SK-N-SH treated with all-trans-retinoic acid at 6 μM for 48 hours (cell line): ENCODE data around the gene AP3D1.

ENCODE experiments used
- ATAC-seq: fragments of 200-7000 bp; cut with Tn5 transposase; 3 replicates; pipeline ENCODE4 v1.9.1; 2020; ENCODE audit warnings: mild to moderate bottlenecking, moderate library complexity
- ARNTL ChIP-seq: fragments of 450-650 bp; formaldehyde crosslinking; IDR thresholded peaks from 2 replicates; pipeline ENCODE4 v1.5.0; 2020; ENCODE audit warnings: low read depth, mild to moderate bottlenecking, moderate library complexity, borderline replicate concordance
- BACH2 ChIP-seq: fragments of 250-450 bp; sonication (Bioruptor Pico); IDR thresholded peaks from 2 replicates; pipeline ENCODE4 v1.9.0; 2021; ENCODE audit warnings: mild to moderate bottlenecking, borderline replicate concordance
- CREB5 ChIP-seq: fragments of 250-450 bp; sonication (Bioruptor Pico); IDR thresholded peaks from 2 replicates; pipeline ENCODE4 v1.5.1; 2020; ENCODE audit warnings: low read depth, mild to moderate bottlenecking, moderate library complexity
- CSDC2 ChIP-seq: fragments of 250-450 bp; sonication (Bioruptor Pico); IDR thresholded peaks from 2 replicates; pipeline ENCODE4 v1.5.0; 2020; ENCODE audit warnings: mild to moderate bottlenecking, moderate library complexity
- CSRNP3 ChIP-seq: fragments of 250-450 bp; sonication (Bioruptor Pico); IDR thresholded peaks from 2 replicates; pipeline ENCODE4 v1.5.1; 2021; ENCODE audit warnings: mild to moderate bottlenecking, moderate library complexity
- ESRRG ChIP-seq: fragments of 250-450 bp; sonication (Bioruptor Pico); IDR thresholded peaks from 2 replicates; pipeline ENCODE4 v1.6.1; 2021; ENCODE audit warnings: mild to moderate bottlenecking
- GLIS3 ChIP-seq: fragments of 250-450 bp; sonication (Bioruptor Pico); IDR thresholded peaks from 2 replicates; pipeline ENCODE4 v1.5.0; 2020; ENCODE audit warnings: mild to moderate bottlenecking, moderate library complexity
- ISL1 ChIP-seq: fragments of 250-450 bp; sonication (Bioruptor Pico); IDR thresholded peaks from 2 replicates; pipeline ENCODE4 v2.1.2; 2022; ENCODE audit warnings: mild to moderate bottlenecking, moderate library complexity
- OSR1 ChIP-seq: fragments of 250-450 bp; sonication (Bioruptor Pico); IDR thresholded peaks from 2 replicates; pipeline ENCODE4 v1.8.0; 2022; ENCODE audit warnings: moderate library complexity, mild to moderate bottlenecking, inconsistent platforms
- PATZ1 ChIP-seq: fragments of 250-450 bp; sonication (Bioruptor Pico); IDR thresholded peaks from 2 replicates; pipeline ENCODE4 v1.8.0; 2020; ENCODE audit warnings: mild to moderate bottlenecking, moderate library complexity, borderline replicate concordance
- POU6F1 ChIP-seq: fragments of 250-450 bp; sonication (Bioruptor Pico); IDR thresholded peaks from 2 replicates; pipeline ENCODE4 v1.8.0; 2021; ENCODE audit warnings: low read depth, mild to moderate bottlenecking, moderate library complexity, borderline replicate concordance
- PPARA ChIP-seq: fragments of 250-450 bp; sonication (Bioruptor Pico); IDR thresholded peaks from 2 replicates; pipeline ENCODE4 v1.5.0; 2020; ENCODE audit warnings: mild to moderate bottlenecking, borderline replicate concordance
- RARB ChIP-seq: fragments of 250-450 bp; sonication (Bioruptor Pico); IDR thresholded peaks from 2 replicates; pipeline ENCODE4 v1.8.0; 2021; ENCODE audit warnings: mild to moderate bottlenecking, moderate library complexity
- SNAI2 ChIP-seq: fragments of 250-450 bp; sonication (Bioruptor Pico); IDR thresholded peaks from 2 replicates; pipeline ENCODE4 v1.5.0; 2020; ENCODE audit warnings: mild to moderate bottlenecking, moderate library complexity
- TCF4 ChIP-seq: fragments of 250-450 bp; sonication (Bioruptor Pico); IDR thresholded peaks from 2 replicates; pipeline ENCODE4 v1.8.0; 2021; ENCODE audit warnings: mild to moderate bottlenecking, moderate library complexity, borderline replicate concordance
- TOX ChIP-seq: fragments of 250-450 bp; sonication (Bioruptor Pico); IDR thresholded peaks from 2 replicates; pipeline ENCODE4 v1.8.0; 2021; ENCODE audit warnings: mild to moderate bottlenecking, moderate library complexity, borderline replicate concordance
- TSHZ2 ChIP-seq: fragments of 250-450 bp; sonication (Bioruptor Pico); IDR thresholded peaks from 2 replicates; pipeline ENCODE4 v1.5.0; 2020; ENCODE audit warnings: mild to moderate bottlenecking, moderate library complexity
- ZC3H10 ChIP-seq: fragments of 250-450 bp; sonication (Bioruptor Pico); IDR thresholded peaks from 2 replicates; pipeline ENCODE4 v1.5.1; 2021; ENCODE audit warnings: mild to moderate bottlenecking, moderate library complexity
- ZFP3 ChIP-seq: fragments of 250-450 bp; sonication (Bioruptor Pico); IDR thresholded peaks from 2 replicates; pipeline ENCODE4 v1.5.0; 2020; ENCODE audit warnings: mild to moderate bottlenecking, moderate library complexity
- ZFP30 ChIP-seq: fragments of 450-650 bp; formaldehyde crosslinking; IDR thresholded peaks from 2 replicates; pipeline ENCODE4 v1.5.0; 2022; ENCODE audit warnings: mild to moderate bottlenecking, moderate library complexity
- ZNF70 ChIP-seq: fragments of 450-650 bp; formaldehyde crosslinking; IDR thresholded peaks from 2 replicates; pipeline ENCODE4 v1.5.0; 2020; ENCODE audit warnings: mild to moderate bottlenecking, moderate library complexity
- ZNF8 ChIP-seq: fragments of 450-650 bp; formaldehyde crosslinking; IDR thresholded peaks from 2 replicates; pipeline ENCODE4 v1.5.0; 2020; ENCODE audit warnings: mild to moderate bottlenecking, moderate library complexity

Gene AP3D1

GRCh38 chr19:2055931-2056836 lies 95.2 kb downstream of the AP3D1 start (continued):
- no peak for TF ChIP-seq PATZ1
- no peak for TF ChIP-seq ISL1 (CRISPR knock-in tag)
- no peak for TF ChIP-seq TCF4
- no peak for TF ChIP-seq RARB (CRISPR knock-in tag)
- TF ChIP-seq, all 23 proteins: peak for 0

GRCh38 chr19:2054763-2055162 lies 96.6 kb downstream of the AP3D1 start:
- TF ChIP-seq ZFP30 (CRISPR knock-in tag) (no peak), ZNF8 (no peak), TSHZ2 (CRISPR knock-in tag) (no peak), GLIS3 (CRISPR knock-in tag) (no peak), CREB5 (CRISPR knock-in tag) (no peak), PATZ1 (no peak), ZFP3 (no peak), SNAI2 (CRISPR knock-in tag) (no peak), ARNTL (CRISPR knock-in tag) (no peak), PPARA (CRISPR knock-in tag) (no peak), POU6F1 (CRISPR knock-in tag) (no peak), OSR1 (CRISPR knock-in tag) (no peak), TCF4 (no peak), ESRRG (CRISPR knock-in tag) (no peak), RARB (CRISPR knock-in tag) (no peak), BACH2 (CRISPR knock-in tag) (no peak), TOX (CRISPR knock-in tag) (no peak)
- no peak for ATAC-seq

- ATAC-seq: no peak
- TF ChIP-seq ZFP3 (no peak), CSRNP3 (no peak), ISL1 (CRISPR knock-in tag) (no peak), ARNTL (CRISPR knock-in tag) (no peak), CSDC2 (no peak), ZC3H10 (CRISPR knock-in tag) (no peak), ZNF70 (CRISPR knock-in tag) (no peak), TCF4 (no peak), TSHZ2 (CRISPR knock-in tag) (no peak), PPARA (CRISPR knock-in tag) (no peak), ZNF8 (no peak), ESRRG (CRISPR knock-in tag) (no peak), OSR1 (CRISPR knock-in tag) (no peak)
Measured at GRCh38 chr19:2053601-2054389, 97.6 kb downstream of the AP3D1 start.
